ENCODE results near the gene ROBO4. TPM values are rescaled to one million over a fixed set of nuclear protein-coding genes. Genes with fewer than 3 reads are reported as not detected.

Gene ROBO4
- 0.05 TPM in 1 of 5 replicates, not detected in the others for total RNA-seq (2022; extraction: Qiagen RNA extraction)

GRCh38 chr11:124897674-124898262, at the start of gene ROBO4:
Gene ROBO4 (minus strand): TSS chr11:124897865. CDS start chr11:124897795, 70 bp downstream.

GRCh38 chr11:124935548-124936514, 38.2 kb upstream of the ROBO4 start, which contains the start of gene HEPACAM:
Gene HEPACAM (minus strand): TSS chr11:124936047. CDS start chr11:124936006, 41 bp downstream.

GRCh38 chr11:124918950-124919349, 21.3 kb upstream of the ROBO4 start, which contains the start of gene HEPN1:
Gene HEPN1 (plus strand): TSS chr11:124919250.

GRCh38 chr11:124865181-124865901, 32.3 kb downstream of the ROBO4 start, which contains the start of gene ROBO3:
Gene ROBO3 (plus strand): TSS chr11:124865432. CDS start chr11:124865578, 146 bp downstream.

Other genes with a start within 250 kb of the ROBO4 start
- 13.8 to 15.8 TPM (median 14.0 TPM) in 5 replicates for gene SIAE, start 224.1 kb downstream of the ROBO4 start, total RNA-seq (2022; extraction: Qiagen RNA extraction)
- 17.3 to 31.0 TPM (median 17.9 TPM) in 5 replicates for gene SPA17, start 224.0 kb downstream of the ROBO4 start, total RNA-seq (2022; extraction: Qiagen RNA extraction)
- gene NRGN, start 157.9 kb downstream of the ROBO4 start, total RNA-seq (2022; extraction: Qiagen RNA extraction) = 6.3 to 11.9 TPM (median 11.1 TPM) in 5 replicates
- 0.07 TPM in 1 of 5 replicates, not detected in the others for gene VSIG2, start 145.6 kb downstream of the ROBO4 start, total RNA-seq (2022; extraction: Qiagen RNA extraction)
- 9.1 to 13.4 TPM (median 12.1 TPM) in 5 replicates for gene ESAM, start 135.6 kb downstream of the ROBO4 start, total RNA-seq (2022; extraction: Qiagen RNA extraction)
- gene MSANTD2, start 97.5 kb downstream of the ROBO4 start, total RNA-seq (2022; extraction: Qiagen RNA extraction) = 5.0 to 6.1 TPM (median 5.3 TPM) in 5 replicates
- 1.4 to 3.1 TPM (median 3.0 TPM) in 5 replicates for gene ROBO3, start 32.4 kb downstream of the ROBO4 start, total RNA-seq (2022; extraction: Qiagen RNA extraction)
- not detected in 5 replicates for gene HEPN1, start 21.4 kb upstream of the ROBO4 start, total RNA-seq (2022; extraction: Qiagen RNA extraction)
- not detected in 5 replicates for gene HEPACAM, start 38.2 kb upstream of the ROBO4 start, total RNA-seq (2022; extraction: Qiagen RNA extraction)
- 0.50 to 0.62 TPM (median 0.54 TPM) in 5 replicates for gene CCDC15, start 56.3 kb upstream of the ROBO4 start, total RNA-seq (2022; extraction: Qiagen RNA extraction)
- 0.12 to 0.17 TPM (median 0.13 TPM) in 4 of 5 replicates, not detected in the other for gene SLC37A2, start 165.4 kb upstream of the ROBO4 start, total RNA-seq (2022; extraction: Qiagen RNA extraction)
- 21.8 to 25.2 TPM (median 22.9 TPM) in 5 replicates for gene TMEM218, start 213.8 kb upstream of the ROBO4 start, total RNA-seq (2022; extraction: Qiagen RNA extraction)